Prostate gland (tissue), 2 donors: ENCODE measurements around the gene STK39. TPM values are rescaled to one million over a fixed set of nuclear protein-coding genes. Genes with fewer than 3 reads are reported as not detected.

Source experiments
- DNase-seq: peaks from one replicate; pipeline ENCODE4 v3.0.0-alpha.2; 2019; ENCODE audit warnings: low spot score
- H3K27ac ChIP-seq, 2 donors: fragments of 200-600 bp; sonication (generic); 2 replicates each; pipeline ENCODE4 v1.5.1; 2017 to 2019
- H3K27me3 ChIP-seq: fragments of 200-600 bp; sonication (generic); replicated peaks from 2 replicates; pipeline ENCODE4 v1.5.1; 2019; ENCODE audit not compliant: insufficient read depth
- H3K36me3 ChIP-seq, 2 donors: fragments of 200-600 bp; sonication (generic); 1 replicate in 1 of 2; 2 replicates in 1 of 2; pipeline versions ENCODE4 v1.5.1 to v1.8.1; 2017 to 2019
- H3K4me1 ChIP-seq: fragments of 200-600 bp; sonication (generic); replicated peaks from 2 replicates; pipeline ENCODE4 v1.5.1; 2019
- H3K4me3 ChIP-seq, 2 donors: fragments of 200-600 bp; sonication (generic); 2 replicates each; pipeline ENCODE4 v1.5.1; 2017 to 2019
- H3K9me3 ChIP-seq: fragments of 200-600 bp; sonication (generic); 2 replicates; pipeline ENCODE4 v1.5.1; 2017
- POLR2A ChIP-seq: fragments of 450-650 bp; IDR thresholded peaks from one replicate; pipeline ENCODE4 v1.6.1; 2016; ENCODE audit warnings: antibody characterized with exemption, mild to moderate bottlenecking
- POLR2AphosphoS5 ChIP-seq: sonication (generic); formaldehyde crosslinking; IDR thresholded peaks from one replicate; pipeline ENCODE4 v1.6.1; 2017; ENCODE audit warnings: antibody characterized with exemption
- WGBS: methylation state at CpG from one replicate; pipeline ENCODE4 v1.1.5; 2018; 5-methylcytosine and 5-hydroxymethylcytosine counted together
- intact Hi-C: fragments of 100-400 bp; cut with DNase I; formaldehyde crosslinking; loops from one replicate; pipeline ENCODE4 v1.14.2; 2022
- total RNA-seq, 2 donors: library from RNA; depleted of rRNA; stranded (reverse); fragments of >200 nt; gene quantifications; one replicate each; pipeline ENCODE4 v1.1.0, GENCODE V29; 2016
- TF ChIP-seq, protein P1 (sequence below), 4 experiments: fragments of 200-600 bp in 2 of 4; fragments of 450-650 bp in 2 of 4; sonication (generic) in 2 of 4; IDR thresholded peaks; 1 replicate in 3 of 4; 2 replicates in 1 of 4; pipeline ENCODE4 v1.5.1; 2016 to 2019; ENCODE audit warnings: antibody characterized with exemption in 4 of 4, mild to moderate bottlenecking in 2 of 4, moderate library complexity in 2 of 4

The STK39 gene
- total RNA-seq, 2 donors from 2014 or later: 32.2 to 54.7 TPM

DNA sequence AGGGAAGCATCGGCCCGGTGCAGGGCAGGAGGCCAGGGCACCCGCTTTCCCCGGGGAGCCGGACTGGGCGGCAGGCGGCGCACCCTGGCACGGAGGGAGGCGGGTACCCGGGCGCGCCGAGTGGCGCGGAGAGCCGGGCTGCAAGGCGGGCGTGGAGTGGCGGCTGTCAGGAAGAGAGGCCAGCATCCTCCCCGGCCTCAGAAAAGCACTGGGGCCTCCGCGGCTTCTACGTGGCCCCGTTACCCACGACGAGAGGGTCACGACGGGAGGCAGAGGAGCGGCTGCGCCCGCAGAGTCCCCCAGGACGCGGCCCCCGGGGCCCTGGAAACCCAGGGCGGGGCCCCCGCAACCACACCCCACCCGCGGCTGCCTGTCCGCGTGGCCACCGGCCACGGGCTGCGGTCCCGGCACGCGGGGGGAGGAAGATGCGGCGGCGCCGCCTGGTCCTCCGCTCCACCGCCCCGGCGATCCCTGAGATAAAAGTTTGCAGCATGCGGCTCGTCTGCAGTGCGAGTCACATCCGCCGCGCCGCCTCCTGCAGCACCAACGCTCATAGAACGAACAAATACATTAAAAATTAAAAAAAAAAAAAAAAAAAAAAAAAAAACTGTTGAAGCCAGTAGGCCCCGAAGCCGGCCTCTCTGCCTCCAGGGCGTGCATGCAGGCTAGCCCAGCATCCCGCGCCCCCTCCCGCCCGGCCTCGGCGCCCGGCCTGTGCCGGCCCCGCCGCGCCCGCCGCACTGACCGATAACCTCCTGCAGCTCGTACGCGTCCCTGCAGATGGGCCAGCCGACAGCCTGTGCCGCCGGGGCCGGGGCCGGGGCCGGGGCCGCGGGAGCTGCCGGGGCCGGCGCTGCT, 683 bp downstream of the STK39 start:
- Histone ChIP-seq H3K27me3 (no peaks in the 10 kb centered on the region), H3K27ac (peak overlapping the region; percentile 88 to 89), H3K36me3 (no peaks in the 10 kb centered on the region), H3K4me1 (no peaks in the 10 kb centered on the region), H3K9me3 (no peaks in the 10 kb centered on the region), H3K4me3 (peak overlapping the region; percentile 79 to 80)
- no peak for TF ChIP-seq POLR2A
- TF ChIP-seq, protein P1, sequence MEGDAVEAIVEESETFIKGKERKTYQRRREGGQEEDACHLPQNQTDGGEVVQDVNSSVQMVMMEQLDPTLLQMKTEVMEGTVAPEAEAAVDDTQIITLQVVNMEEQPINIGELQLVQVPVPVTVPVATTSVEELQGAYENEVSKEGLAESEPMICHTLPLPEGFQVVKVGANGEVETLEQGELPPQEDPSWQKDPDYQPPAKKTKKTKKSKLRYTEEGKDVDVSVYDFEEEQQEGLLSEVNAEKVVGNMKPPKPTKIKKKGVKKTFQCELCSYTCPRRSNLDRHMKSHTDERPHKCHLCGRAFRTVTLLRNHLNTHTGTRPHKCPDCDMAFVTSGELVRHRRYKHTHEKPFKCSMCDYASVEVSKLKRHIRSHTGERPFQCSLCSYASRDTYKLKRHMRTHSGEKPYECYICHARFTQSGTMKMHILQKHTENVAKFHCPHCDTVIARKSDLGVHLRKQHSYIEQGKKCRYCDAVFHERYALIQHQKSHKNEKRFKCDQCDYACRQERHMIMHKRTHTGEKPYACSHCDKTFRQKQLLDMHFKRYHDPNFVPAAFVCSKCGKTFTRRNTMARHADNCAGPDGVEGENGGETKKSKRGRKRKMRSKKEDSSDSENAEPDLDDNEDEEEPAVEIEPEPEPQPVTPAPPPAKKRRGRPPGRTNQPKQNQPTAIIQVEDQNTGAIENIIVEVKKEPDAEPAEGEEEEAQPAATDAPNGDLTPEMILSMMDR (IDR thresholded peaks at IDR 0.05): peak; percentile 20 to 45 (median 36)
- intact Hi-C loops: loop anchor here (10.0 kb wide), 2 partner anchors 92 to 208 kb away; partner anchors contain the start of gene CERS6
- WGBS: under 1% methylated on average over 85 of the region's 95 CpGs
- DNase-seq: peak; percentile 74

DNA sequence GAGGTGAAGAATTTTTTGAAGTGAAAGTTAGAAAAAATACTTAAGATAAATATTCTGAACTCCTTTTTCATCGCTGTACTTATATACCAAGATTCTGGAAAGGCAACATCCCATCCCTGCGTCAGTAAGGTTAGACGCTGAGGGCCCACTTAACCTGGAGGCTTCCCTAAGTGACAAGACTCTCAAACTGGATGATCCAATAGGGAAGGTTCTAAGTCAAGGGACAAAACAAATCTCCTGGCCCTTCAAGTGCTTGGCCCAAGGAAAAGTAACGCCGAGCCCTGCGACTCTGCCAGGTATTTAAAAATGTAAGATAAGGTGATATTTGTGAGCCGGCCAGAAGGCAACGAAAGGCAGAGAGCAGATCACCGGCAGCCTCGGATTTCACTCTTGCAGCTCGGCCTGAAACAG, 1.3 kb downstream of the STK39 start:
- H3K4me3 ChIP-seq: peak overlapping the region; percentile 79 to 80
- no peaks in the 10 kb centered on the region for H3K36me3 ChIP-seq
- TF ChIP-seq POLR2A (no peak), POLR2AphosphoS5 (no peak)
- TF ChIP-seq, protein P1 (IDR thresholded peaks at IDR 0.05): no peak
- WGBS: 18% methylated on average over 11 of the region's 11 CpGs
- H3K27ac ChIP-seq: peak overlapping the region; percentile 88 to 89
- no peaks in the 10 kb centered on the region for H3K27me3 ChIP-seq
- no peaks in the 10 kb centered on the region for H3K9me3 ChIP-seq
- no peak for DNase-seq
- no peaks in the 10 kb centered on the region for H3K4me1 ChIP-seq
- intact Hi-C loops: loop anchor here (10.0 kb wide), 2 partner anchors 91 to 209 kb away; partner anchors contain the start of gene CERS6

DNA sequence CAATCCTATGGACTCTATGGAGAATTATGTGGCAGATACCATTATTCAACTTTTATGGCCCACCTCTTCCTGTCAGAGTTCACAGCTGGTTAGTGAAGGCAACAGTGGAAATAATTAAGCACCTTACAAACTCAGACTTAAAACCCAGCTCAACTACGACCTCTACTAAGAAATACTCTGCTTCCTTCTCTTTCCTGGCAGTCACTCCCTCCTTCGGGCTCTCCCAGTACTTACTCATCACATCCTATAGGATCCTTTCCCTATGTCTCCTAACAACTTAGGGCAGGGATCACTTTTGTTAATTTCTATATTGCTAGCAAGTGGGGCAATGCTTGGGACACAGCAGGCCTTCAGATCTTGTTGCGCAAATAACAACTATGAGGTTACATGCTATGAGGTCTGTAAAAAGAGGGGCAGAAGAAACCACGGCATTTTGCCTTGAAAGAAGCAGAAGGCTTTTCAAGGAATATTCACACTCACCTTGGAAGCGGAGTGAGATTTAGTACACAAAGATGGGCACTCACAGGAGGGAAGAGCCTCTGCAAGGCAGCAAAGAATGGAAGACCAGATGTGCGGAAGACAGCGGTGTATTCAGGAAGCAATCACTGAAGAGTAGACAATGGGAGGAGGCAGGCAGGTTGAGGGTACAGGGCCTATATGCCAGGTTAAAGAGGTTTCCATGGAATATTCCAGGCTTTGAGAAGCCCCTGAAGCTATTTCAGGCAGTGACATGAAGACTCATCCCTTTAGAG, 2.1 kb downstream of the STK39 start:
- Histone ChIP-seq H3K36me3 (no peaks in the 10 kb centered on the region), H3K27me3 (no peaks in the 10 kb centered on the region), H3K4me1 (no peaks in the 10 kb centered on the region), H3K9me3 (no peaks in the 10 kb centered on the region), H3K4me3 (peak overlapping the region; percentile 79 to 80), H3K27ac (peak overlapping the region; percentile 32 to 88)
- DNase-seq: no peak
- WGBS: 78% methylated on average over 7 of the region's 7 CpGs
- intact Hi-C loops: loop anchor here (10.0 kb wide), 2 partner anchors 90 to 210 kb away; partner anchors contain the start of gene CERS6
- TF ChIP-seq POLR2AphosphoS5 (no peak), POLR2A (no peak)
- TF ChIP-seq, protein P1 (IDR thresholded peaks at IDR 0.05): no peak

DNA sequence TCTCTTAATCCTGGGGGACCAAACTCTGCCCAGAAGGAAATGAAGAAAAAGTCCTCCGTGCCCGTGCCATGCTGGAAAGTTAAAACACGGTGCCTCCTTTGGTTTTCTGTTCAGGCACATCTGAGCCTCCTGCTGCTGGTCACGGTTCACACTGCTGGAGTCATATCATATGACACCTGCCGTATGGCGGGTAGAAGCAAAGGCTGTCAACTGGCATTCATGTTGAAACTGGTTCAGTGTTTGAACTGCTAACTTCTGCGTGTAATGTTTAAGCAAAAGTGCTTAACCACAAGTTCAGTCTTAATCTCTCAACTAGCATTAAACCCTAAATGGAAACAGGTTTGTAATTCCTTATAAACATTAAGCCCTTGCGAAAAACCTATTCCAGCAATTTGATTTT, 3.1 kb downstream of the STK39 start:
- peak; percentile 67 for DNase-seq
- H3K36me3 ChIP-seq: no peaks in the 10 kb centered on the region
- TF ChIP-seq POLR2A (no peak), POLR2AphosphoS5 (peak; percentile 74)
- H3K4me3 ChIP-seq: peak overlapping the region in 1 of 2 donors; percentile 80
- H3K27ac ChIP-seq: peak overlapping the region in 1 of 2 donors; percentile 88
- no peaks in the 10 kb centered on the region for H3K27me3 ChIP-seq
- H3K4me1 ChIP-seq: no peaks in the 10 kb centered on the region
- 34% methylated on average over 8 of the region's 8 CpGs for WGBS
- intact Hi-C loops: loop anchor here (10.0 kb wide), 2 partner anchors 90 to 210 kb away; partner anchors contain the start of gene CERS6
- H3K9me3 ChIP-seq: no peaks in the 10 kb centered on the region

DNA sequence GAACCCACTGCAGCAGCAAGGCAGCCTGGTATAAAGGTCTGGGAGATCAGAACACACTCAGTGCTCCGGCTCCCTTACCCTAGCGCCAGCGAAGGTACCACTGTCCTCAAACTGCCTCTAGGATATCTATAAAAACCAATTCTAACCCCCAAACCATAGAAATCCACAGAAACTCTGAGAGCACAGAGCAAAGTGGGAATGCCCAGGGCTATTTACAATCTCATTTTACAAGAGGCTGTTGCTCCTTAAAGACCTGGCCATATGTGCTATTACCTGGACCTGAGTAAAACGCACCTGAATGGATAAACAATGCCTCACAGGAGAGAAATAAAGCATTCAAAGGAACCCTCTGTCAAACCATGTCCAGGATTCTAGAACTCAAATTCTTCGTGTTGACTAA, 4.3 kb downstream of the STK39 start:
- Histone ChIP-seq H3K4me3 (no peak overlapping the region), H3K4me1 (no peaks in the 10 kb centered on the region), H3K27ac (peak overlapping the region in 1 of 2 donors; percentile 4), H3K27me3 (no peaks in the 10 kb centered on the region), H3K9me3 (no peaks in the 10 kb centered on the region), H3K36me3 (no peaks in the 10 kb centered on the region)
- no peak for TF ChIP-seq POLR2AphosphoS5
- TF ChIP-seq POLR2A: no peak
- TF ChIP-seq, protein P1 (IDR thresholded peaks at IDR 0.05): no peak
- DNase-seq: no peak
- WGBS: 69% methylated on average over 5 of the region's 5 CpGs
- intact Hi-C loops: loop anchor here (10.0 kb wide), 2 partner anchors 88 to 212 kb away; partner anchors contain the start of gene CERS6
